ENCODE results near the gene ITPK1.
A peak's percentile ranks its signal among the peaks of the same experiment; 100 is the strongest.

Gene ITPK1

DNA sequence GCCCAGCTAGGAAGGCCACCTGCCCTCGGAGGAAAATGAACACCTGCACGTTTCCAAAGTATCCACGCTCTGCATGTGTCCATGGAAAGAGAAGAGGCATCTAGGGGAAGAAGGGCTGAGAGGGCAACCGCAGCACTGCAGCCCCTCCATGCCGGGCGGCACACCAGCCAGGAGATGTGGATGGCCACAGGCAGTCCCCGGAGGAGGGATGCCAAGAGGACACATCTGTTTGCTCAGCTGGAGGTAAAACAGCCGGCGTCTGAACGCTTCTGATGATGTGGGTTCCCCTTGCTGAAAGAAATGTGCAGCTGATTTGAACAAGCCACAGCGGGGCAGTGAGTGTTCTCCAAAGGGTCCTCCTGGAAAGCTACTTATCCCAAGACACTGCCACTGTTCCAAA, 158.8 kb downstream of the ITPK1 start:
- DNase-seq (ENCODE audit: insufficient read length, low spot score) (no peak), FAIRE-seq (no peak)
- TF ChIP-seq SPI1 (IDR thresholded peaks at IDR 0.05; ENCODE audit: low read depth, low read length) (no peak), POLR2A (IDR thresholded peaks at IDR 0.05; ENCODE audit: low read depth, low read length) (no peak), PAX5 (IDR thresholded peaks at IDR 0.05; ENCODE audit: insufficient read depth, low read length, severe bottlenecking) (no peak), TAF1 (IDR thresholded peaks at IDR 0.05; ENCODE audit: low read depth, low read length) (no peak), POU2F2 (IDR thresholded peaks at IDR 0.05; ENCODE audit: low read depth, low read length) (no peak), POLR2AphosphoS5 (IDR thresholded peaks at IDR 0.05; ENCODE audit: low read depth, low read length) (no peak)

- no peak for FAIRE-seq
- TF ChIP-seq PAX5 (IDR thresholded peaks at IDR 0.05; ENCODE audit: insufficient read depth, low read length, severe bottlenecking): no peak
- no peak for TF ChIP-seq TAF1 (IDR thresholded peaks at IDR 0.05; ENCODE audit: low read depth, low read length)
- no peak for TF ChIP-seq POLR2AphosphoS5 (IDR thresholded peaks at IDR 0.05; ENCODE audit: low read depth, low read length)
- no peak for TF ChIP-seq POLR2A (IDR thresholded peaks at IDR 0.05; ENCODE audit: low read depth, low read length)
- no peak for TF ChIP-seq SPI1 (IDR thresholded peaks at IDR 0.05; ENCODE audit: low read depth, low read length)
- DNase-seq (ENCODE audit: insufficient read length, low spot score): no peak
These were observed 160.3 kb downstream of the ITPK1 start for GRCh38 chr14:92955381-92955780.

GRCh38 chr14:92954933-92955332, 160.8 kb downstream of the ITPK1 start:
- FAIRE-seq (no peak), DNase-seq (ENCODE audit: insufficient read length, low spot score) (no peak)
- TF ChIP-seq SPI1 (IDR thresholded peaks at IDR 0.05; ENCODE audit: low read depth, low read length) (no peak), POLR2AphosphoS5 (IDR thresholded peaks at IDR 0.05; ENCODE audit: low read depth, low read length) (no peak), POLR2A (IDR thresholded peaks at IDR 0.05; ENCODE audit: low read depth, low read length) (no peak), PAX5 (IDR thresholded peaks at IDR 0.05; ENCODE audit: insufficient read depth, low read length, severe bottlenecking) (no peak), POU2F2 (IDR thresholded peaks at IDR 0.05; ENCODE audit: low read depth, low read length) (no peak), TAF1 (IDR thresholded peaks at IDR 0.05; ENCODE audit: low read depth, low read length) (no peak)

- no peak for FAIRE-seq
These were observed 162.2 kb downstream of the ITPK1 start for GRCh38 chr14:92953526-92953925.

DNA sequence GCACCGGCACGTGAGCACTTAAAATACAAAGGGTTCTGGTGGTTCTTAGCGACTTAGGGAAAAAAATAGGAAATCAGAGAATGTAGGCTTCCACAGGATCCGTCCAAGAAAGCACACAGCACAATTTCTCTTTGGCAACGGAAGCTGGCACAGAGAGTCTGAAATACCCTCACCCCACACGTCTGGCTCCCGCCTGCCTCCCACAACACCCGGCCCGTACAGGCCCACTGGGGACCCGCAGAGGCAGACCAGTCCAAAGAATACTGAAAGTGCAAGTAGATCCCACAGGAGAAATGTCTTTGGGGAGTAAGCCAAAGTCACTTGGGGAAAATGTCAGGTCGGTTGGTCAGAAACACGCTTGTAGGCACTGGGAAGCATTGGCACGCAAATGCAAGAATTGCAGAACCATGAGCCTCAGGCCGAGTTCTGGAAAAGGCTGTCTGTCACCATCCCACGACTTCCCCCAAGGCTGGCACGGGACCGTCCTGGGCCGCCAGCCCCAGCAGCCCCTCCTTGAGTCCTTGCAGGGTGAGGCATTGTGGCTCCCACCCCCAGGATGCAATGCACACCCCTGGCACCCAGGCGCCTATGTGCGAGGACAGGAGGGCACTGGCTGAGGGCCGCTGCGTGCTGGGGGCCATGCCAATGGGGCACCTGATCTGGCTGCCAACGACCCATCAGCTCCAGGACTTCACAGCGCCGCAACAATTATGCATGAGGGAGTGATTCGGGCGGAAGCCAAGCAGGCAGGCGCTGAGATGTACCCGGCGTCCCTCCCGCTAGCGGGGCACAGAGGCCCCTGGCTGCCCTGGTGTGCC, 163.0 kb downstream of the ITPK1 start:
- no peak for FAIRE-seq

More at GRCh38 chr14:92953526-92953925, 162.2 kb downstream of the ITPK1 start:
- no peak for DNase-seq (ENCODE audit: insufficient read length, low spot score)
- TF ChIP-seq POU2F2 (IDR thresholded peaks at IDR 0.05; ENCODE audit: low read depth, low read length): no peak

GRCh38 chr14:92951912-92952471, 163.7 kb downstream of the ITPK1 start:
- TF ChIP-seq POU2F2 (IDR thresholded peaks at IDR 0.05; ENCODE audit: low read depth, low read length): no peak
- TF ChIP-seq TAF1 (IDR thresholded peaks at IDR 0.05; ENCODE audit: low read depth, low read length): no peak
- TF ChIP-seq PAX5 (IDR thresholded peaks at IDR 0.05; ENCODE audit: insufficient read depth, low read length, severe bottlenecking): no peak
- no peak for TF ChIP-seq POLR2AphosphoS5 (IDR thresholded peaks at IDR 0.05; ENCODE audit: low read depth, low read length)
- TF ChIP-seq POLR2A (IDR thresholded peaks at IDR 0.05; ENCODE audit: low read depth, low read length): no peak
- TF ChIP-seq SPI1 (IDR thresholded peaks at IDR 0.05; ENCODE audit: low read depth, low read length): no peak
- FAIRE-seq (peak; percentile 90), DNase-seq (ENCODE audit: insufficient read length, low spot score) (peak; percentile 97)

More for the DNA sequence above, 163.0 kb downstream of the ITPK1 start:
- no peak for DNase-seq (ENCODE audit: insufficient read length, low spot score)
- TF ChIP-seq PAX5 (IDR thresholded peaks at IDR 0.05; ENCODE audit: insufficient read depth, low read length, severe bottlenecking) (no peak), POLR2A (IDR thresholded peaks at IDR 0.05; ENCODE audit: low read depth, low read length) (no peak), TAF1 (IDR thresholded peaks at IDR 0.05; ENCODE audit: low read depth, low read length) (no peak), SPI1 (IDR thresholded peaks at IDR 0.05; ENCODE audit: low read depth, low read length) (no peak), POLR2AphosphoS5 (IDR thresholded peaks at IDR 0.05; ENCODE audit: low read depth, low read length) (no peak), POU2F2 (IDR thresholded peaks at IDR 0.05; ENCODE audit: low read depth, low read length) (no peak)

DNA sequence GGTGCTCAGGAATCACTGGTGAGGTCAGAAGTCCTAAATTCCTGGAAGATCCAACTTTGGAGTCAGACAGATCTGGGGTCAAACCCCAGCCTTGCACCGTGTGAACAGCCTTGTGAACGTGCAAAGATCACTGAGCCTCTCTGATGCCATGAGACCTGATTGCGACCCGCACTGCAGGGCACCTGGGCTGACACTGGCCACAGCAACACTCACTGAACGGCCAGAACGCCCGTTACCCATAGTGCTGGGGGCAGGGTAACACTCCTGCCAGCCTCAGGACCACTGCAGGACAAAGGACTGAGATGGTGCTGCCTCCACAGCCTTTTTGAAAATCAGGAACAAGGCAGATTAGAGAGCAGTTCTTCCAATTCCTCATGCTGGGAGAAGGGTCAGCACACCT, 164.5 kb downstream of the ITPK1 start:
- TF ChIP-seq SPI1 (IDR thresholded peaks at IDR 0.05; ENCODE audit: low read depth, low read length): no peak
- TF ChIP-seq POLR2A (IDR thresholded peaks at IDR 0.05; ENCODE audit: low read depth, low read length): no peak
- no peak for DNase-seq (ENCODE audit: insufficient read length, low spot score)
- FAIRE-seq: no peak

DNA sequence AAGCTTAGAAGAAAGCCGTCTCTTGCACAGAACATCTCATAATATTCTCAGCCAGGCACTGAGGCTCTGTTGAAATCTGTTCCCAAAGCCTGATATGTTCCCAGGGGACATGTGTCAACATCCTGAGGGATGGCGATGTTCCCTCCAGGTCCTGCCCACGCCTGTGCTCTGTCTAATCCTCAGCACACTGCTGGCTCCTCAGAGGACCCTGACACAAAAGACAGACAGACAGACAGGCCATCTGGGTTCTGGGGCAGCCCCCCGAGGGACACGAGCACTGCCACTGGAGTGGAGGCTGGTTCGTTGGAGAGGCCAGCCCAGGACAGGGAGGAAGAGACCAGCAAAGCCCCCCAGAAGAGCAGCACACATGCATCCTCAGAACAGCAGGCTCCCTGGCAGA, 165.0 kb downstream of the ITPK1 start:
- FAIRE-seq (no peak), DNase-seq (ENCODE audit: insufficient read length, low spot score) (no peak)

GRCh38 chr14:92950193-92950540, 165.6 kb downstream of the ITPK1 start:
- FAIRE-seq (no peak), DNase-seq (ENCODE audit: insufficient read length, low spot score) (no peak)
- no peak for TF ChIP-seq PAX5 (IDR thresholded peaks at IDR 0.05; ENCODE audit: insufficient read depth, low read length, severe bottlenecking)
- no peak for TF ChIP-seq SPI1 (IDR thresholded peaks at IDR 0.05; ENCODE audit: low read depth, low read length)

More for the DNA sequence above, 165.0 kb downstream of the ITPK1 start:
- TF ChIP-seq POLR2A (IDR thresholded peaks at IDR 0.05; ENCODE audit: low read depth, low read length) (no peak), POU2F2 (IDR thresholded peaks at IDR 0.05; ENCODE audit: low read depth, low read length) (no peak), SPI1 (IDR thresholded peaks at IDR 0.05; ENCODE audit: low read depth, low read length) (no peak), TAF1 (IDR thresholded peaks at IDR 0.05; ENCODE audit: low read depth, low read length) (no peak), POLR2AphosphoS5 (IDR thresholded peaks at IDR 0.05; ENCODE audit: low read depth, low read length) (no peak), PAX5 (IDR thresholded peaks at IDR 0.05; ENCODE audit: insufficient read depth, low read length, severe bottlenecking) (no peak)

- no peak for FAIRE-seq
- TF ChIP-seq POU2F2 (IDR thresholded peaks at IDR 0.05; ENCODE audit: low read depth, low read length): no peak
- TF ChIP-seq PAX5 (IDR thresholded peaks at IDR 0.05; ENCODE audit: insufficient read depth, low read length, severe bottlenecking): no peak
- no peak for DNase-seq (ENCODE audit: insufficient read length, low spot score)
These were observed 166.1 kb downstream of the ITPK1 start for GRCh38 chr14:92949496-92950192.
